T follicular helper cell (primary cell): ENCODE data around the gene SFRP5.
A peak's percentile ranks its signal among the peaks of the same experiment; 100 is the strongest.

Experiments used
- DNase-seq: peaks from one replicate; pipeline ENCODE4 v3.0.0-alpha.2; 2020; ENCODE audit warnings: low read depth
- total RNA-seq, 2 experiments: gene quantifications; one replicate each; lab custom pipeline; 2026; lab: John Stamatoyannopoulos, UW

Gene SFRP5
- 0 reads per million in 2 experiments for total RNA-seq

DNA sequence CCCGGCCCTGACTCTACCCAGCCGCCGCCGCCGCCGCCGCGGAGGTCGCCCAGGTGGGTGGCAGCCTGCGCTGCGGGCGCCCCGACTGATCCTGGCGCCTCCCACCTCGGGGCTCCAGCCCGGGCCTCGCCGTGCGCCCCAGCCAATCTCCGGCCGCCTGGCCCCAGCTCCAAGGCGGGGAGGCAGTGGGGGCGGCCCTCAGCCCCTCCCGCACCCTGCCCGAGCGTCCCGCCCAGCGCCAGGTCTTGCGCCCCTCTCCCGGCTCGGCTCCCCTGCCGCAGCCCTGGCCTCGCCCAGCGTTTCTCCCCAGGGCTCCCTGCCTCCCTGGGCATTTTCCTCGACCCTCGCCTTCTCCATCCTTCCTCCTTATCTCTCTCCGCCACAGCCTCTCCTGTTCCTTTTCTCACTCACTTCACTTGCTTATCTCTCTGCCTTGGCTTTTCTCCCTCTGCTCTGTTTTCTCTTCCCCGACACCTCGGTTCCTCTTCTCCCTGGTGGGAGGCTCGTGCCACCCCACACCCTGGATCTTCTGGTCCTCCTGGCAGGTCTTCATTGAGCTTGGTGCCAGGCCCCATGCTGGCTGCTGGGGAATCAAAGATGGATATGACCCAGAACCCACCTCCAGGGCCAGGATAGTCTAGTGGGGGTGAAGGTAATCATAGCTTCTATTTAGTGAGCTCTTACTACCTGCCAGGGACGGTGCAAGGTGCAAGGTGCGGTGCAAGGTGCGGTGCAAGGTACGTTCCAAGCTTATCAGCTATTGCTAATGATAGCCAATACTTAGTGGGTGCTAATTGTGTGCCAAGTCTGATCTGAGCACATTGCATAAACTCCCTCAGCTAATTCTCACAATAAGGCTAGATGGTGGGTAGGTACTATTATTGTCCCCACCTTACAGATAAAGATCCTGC, at the start of gene SFRP5:
Gene SFRP5 (minus strand): TSS at position 87 of the 911 bp plus-strand sequence. CDS start 166 bp downstream, outside the sequence.
- DNase-seq = no peak

DNA sequence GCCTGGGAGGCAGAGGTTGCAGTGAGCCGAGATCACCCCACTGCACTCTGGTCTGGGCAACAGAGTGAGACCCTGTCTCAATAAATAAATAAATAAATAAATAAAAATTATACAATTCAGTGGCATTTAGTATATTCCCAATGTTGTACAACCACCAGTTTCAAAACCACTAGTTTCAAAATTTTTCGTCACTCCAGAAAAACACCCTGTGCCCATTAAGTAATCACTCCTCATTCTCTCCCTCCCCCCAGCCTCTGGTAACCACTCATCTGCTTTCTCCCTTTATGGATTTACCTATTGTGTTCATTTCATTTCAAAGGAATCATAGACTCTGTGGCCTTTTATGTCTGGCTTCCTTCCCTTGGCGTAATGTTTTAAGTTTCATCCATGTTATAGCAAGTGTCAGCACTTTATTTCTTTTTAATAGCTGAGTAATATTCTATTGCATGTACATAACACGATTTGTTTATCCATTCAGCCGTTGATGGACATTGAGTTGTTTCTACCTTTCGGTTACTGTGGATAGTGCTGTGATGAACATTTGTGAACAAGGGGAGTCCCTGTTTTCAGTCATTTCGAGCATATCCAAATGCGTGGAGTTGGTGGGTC, 48.4 kb upstream of the SFRP5 start:
- DNase-seq = no peak

- no peak for DNase-seq
Observed at GRCh38 chr10:97818572-97818971, 46.8 kb upstream of the SFRP5 start.

DNA sequence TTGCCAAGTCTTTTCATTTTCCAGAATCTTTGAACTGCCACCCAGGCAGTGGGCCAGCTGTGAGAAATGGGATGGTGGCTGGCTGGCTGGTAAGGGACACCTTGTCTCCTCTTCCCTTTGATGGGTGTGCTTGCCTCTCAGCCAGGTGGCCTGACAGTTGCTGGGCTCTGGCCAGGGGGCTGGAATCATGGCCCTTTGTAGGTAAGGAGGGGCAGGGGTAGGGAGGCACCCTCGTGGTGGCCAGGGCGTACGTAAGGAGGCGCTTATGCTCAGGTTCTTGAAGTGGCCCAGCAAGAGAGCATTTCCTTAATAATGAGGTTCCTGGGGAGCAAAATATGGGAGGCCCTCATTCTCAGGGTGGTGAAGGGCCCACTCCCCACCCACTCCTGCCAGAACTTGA, 44.8 kb upstream of the SFRP5 start:
- no peak for DNase-seq

GRCh38 chr10:97814996-97815395, 43.2 kb upstream of the SFRP5 start:
- DNase-seq = no peak

DNA sequence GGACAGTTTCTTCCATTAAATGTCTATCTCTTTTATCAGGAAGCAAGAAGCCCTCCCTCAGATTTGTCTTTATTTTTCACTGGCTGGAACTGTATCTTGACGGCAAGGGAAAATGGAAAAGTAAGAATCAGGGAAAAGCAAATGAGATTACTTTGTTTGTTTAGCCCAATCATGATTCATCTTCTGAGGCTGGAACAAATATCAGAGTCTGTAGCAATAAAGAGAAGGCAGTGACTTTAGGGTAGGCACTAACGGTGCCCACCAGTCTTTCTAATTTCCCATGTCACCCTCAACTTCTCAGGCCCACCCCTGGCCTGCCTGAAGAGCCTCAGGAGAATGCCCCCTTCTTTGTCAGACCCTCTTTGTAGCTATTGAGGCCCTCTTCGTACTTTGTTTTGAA, 41.5 kb upstream of the SFRP5 start:
- no peak for DNase-seq

DNA sequence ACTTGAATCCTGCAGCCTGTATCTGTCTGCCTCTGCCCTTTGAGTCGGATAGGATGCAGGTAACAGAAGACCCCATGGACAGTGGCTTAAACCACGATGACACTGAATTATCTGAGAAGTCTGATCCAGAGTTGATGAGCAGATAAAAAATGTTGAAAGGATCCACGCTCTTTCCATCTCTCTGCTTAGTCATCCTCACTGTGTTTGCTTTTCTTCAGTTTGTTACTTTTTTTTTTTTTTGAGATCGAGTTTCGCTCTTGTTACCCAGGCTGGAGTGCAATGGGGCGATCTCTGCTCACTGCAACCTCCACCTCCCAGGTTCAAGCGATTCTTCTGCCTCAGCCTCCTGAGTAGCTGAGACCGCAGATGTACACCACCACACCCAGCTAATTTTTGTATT, 40.9 kb upstream of the SFRP5 start:
- DNase-seq = no peak

DNA sequence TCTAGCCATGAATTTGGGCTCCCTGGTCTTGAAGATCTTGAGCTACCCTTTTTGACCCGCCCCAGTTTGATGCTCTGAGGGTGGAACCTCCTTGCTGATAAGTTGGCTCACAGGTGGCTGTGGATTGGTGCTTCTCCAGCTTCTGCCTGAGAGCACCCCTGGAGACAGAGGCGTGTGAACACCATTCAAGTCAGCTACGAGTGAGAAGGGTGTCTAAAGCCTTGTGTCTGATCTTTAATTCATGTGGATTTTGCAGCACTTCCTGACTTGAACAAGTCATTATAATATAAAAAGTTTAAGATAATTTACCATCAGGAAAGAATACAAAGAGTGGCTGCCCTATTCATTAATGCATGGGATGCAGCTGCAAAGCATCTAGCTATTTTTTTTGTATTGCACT, 40.2 kb upstream of the SFRP5 start:
- DNase-seq = no peak

GRCh38 chr10:97810446-97810845, 38.6 kb upstream of the SFRP5 start:
- DNase-seq = no peak

DNA sequence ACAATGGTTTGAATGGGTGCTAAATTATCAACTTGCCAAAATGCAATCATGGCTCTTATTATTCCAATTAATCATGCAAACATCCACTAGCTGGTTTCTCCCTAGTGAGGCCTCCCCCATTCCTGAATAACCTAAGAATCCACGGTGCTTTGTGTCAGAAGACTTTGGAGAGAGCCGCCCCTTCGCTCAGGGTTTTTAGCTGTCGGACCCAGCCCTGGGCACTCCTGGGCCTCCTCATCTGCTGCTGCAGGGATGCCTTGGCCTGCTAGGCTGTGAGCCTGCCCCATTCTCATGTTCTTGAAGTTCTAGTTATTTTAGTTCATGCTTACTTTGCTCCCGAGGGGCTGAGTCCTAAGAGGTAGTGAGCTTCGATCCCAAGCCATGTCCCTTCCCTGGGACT, 34.1 kb upstream of the SFRP5 start:
- DNase-seq = no peak

DNA sequence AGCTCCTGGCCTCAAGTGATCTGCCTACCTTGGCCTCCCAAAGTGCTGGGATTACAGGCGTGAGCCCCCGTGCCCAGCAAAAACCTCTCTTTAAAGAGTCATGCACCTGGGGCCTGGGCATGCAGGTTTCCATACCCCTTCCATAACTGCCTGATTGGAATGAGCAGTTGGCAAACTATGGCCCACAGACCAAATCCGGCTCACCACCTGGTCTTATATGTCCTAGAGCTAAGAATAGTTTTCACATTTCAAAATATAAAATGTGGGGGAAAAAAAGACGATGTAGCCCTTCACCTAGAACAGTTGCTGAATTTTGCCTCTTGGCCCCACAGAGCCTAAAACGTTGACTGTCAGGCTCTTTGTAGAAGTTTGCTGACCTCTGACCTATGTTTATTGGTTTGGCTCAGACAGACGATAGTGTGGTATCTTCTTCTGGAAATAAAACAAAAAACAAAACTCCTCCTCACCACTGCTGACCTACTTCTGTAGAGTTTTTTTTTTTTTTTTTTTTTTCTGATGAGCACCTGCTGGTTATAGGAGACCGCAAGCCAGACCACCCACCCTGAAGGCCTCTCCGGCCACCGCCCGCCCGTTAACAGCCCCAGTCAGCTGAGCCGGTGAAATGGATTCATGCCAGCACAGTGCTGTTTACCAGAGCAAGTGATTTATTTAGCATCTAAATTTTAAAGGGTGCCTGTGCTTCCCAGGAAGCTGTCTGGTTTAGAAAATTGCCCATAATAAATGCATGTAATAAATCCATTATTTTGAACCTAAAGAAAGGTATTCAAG, 33.5 kb upstream of the SFRP5 start:
- DNase-seq = no peak

DNA sequence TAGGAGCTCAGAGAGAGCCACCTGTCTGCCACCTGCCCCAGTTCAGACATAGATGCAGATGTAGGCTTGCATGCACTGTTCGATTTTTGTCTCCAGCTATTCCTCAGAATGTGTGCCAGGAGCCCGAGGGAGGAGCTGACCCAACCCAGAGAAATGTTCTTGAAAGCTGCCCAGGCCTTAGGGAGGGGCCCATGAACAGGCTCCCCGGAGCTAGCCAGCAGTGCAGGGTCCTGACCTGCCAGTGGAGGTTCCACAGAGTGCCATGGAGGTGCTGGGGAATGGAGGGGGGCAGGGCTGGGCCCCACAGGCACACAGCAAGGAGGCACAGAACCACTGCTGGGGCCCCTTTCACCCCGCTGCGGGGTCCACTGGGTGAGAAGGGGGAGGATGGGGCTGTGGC, 29.6 kb upstream of the SFRP5 start:
- no peak for DNase-seq

- DNase-seq = no peak
Observed at GRCh38 chr10:97800474-97800873, 28.7 kb upstream of the SFRP5 start.

DNA sequence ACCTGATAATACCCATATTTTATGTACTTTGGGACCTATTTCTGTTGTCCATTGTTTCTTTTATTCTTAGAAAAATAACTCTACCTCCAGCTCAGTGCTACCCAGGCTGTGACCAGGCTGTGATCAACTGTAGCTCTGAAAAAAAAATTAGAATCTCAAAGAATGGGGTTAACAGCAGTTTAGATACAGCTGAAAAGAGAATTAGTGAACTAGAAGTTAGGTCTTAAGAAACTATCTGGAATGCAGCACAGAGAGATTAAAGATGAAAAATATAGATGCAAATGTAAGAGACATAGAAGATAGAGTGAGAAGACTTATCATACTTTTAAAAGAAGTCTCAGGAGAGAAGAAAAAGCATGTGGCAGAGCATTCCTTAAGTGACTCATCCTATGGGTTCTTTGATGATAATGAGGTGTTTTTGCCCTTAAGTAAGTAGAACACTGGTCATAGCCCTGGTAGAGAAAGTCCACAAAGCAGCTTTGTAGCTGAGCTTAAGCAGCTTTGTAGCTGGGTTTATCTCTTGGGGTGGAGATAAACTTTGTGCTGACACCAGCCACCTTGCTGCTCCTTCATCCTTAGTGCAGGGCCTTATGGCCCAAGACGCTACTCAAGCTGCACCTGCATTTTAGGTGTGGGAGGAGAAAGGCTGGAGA, 27.3 kb upstream of the SFRP5 start:
- DNase-seq = no peak

- DNase-seq = no peak
Observed at GRCh38 chr10:97796651-97797050, 24.9 kb upstream of the SFRP5 start.

DNA sequence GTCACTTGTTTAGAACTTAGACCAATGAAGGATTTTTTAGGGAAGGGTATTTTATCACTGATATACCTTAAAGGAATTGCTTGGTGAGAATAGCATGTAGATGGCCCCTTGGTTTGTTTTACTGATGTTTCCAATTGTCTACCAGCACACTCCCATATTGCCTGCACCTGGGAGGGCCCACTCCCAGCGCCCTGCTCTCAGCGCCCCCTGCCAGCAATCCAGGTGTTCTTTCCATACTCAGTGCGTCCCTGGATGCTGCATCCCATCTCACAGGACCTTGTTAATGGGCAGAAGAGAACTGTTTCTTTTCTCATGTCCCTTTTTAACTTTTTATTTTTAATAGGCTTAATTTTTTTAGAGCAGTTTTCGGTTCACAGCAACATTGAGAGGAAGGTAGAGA, 24.1 kb upstream of the SFRP5 start:
- DNase-seq = no peak

DNA sequence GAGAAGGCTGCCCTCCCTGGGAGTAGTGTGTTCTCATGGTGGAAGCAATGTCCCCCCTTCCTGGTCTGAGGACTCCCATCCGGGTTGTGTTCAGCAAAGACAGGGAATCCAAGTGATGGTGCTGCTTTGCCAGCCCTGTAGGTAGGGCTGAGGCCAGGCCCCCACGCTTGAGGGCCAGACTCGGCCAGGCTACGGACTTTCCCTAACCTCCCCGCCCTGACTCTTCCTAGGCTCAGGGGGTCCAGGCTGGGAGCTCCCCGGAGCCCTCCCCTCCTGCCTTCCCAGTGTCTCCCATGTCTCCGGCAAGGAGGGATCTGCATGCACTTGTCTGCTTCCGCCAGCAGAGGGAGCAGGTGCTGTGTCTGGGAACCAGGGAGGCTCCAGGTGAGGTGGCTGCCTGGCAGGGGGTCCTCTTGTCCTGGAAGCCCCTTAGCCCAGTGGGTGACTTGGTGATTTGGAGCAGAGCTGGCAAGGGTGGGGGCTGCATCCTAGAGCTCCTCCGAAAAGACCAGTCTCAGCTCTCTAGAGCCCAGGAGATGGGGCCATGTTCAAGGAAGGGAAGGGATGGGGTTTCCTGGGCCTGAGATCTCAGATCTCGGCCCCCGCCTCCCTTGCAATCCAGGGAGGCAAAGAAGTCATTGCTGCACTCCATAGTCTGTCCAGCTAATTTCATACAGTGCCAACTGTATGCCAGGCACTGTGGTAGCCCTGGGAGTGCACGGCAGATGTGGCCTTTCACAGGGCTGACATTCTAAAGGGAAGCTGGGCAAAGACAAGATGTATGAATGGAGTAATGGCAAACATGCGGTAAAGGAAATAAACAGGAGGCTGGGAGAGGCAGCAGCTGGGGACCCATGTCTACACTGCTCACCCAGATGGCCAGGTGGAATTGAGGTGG, 20.3 kb upstream of the SFRP5 start:
- peak; percentile 61 for DNase-seq

- no peak for DNase-seq
Observed at GRCh38 chr10:97789770-97790397, 18.1 kb upstream of the SFRP5 start.

DNA sequence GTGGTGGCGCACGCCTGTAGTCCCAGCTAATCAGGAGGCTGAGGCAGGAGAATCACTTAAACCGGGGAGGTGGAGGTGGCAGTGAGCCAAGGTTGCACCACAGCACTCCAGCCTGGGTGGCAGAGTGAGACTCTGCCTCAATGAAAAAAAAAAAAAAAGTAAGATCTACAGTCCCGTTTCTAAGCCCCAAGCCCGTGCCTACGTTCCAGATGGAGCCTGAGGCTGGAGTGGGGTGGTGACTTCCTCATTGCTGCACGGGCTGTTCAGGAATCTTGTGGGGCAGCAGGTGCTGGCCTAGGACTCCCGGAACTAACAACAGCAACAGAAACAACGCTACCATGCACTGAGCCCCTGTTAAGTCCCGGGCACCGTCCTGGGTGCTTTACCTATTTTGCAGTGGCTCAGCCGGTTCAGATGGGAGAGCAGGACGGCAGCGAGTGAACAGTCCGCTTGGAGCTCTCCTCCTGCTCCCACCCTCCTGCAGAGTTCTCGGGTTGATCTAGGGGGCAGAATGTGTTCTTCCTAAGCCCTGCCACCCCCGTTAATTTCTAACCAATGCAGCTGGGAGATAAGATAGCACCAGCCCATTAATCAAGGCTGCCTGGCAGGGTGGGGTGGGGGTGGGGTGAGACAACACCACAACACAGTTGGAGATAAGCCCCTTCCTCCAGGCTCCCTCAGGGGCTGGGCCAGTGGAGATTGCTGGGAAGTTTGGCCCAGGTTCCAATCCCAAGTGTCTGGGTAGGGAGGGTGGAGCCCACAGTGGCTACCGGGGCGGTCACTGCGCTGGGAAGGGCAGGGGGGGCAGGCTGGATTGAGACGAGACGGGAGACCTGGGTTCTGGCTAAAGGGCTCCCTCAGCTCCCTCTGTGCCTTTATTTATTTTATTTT, 17.0 kb upstream of the SFRP5 start:
- DNase-seq = no peak

DNA sequence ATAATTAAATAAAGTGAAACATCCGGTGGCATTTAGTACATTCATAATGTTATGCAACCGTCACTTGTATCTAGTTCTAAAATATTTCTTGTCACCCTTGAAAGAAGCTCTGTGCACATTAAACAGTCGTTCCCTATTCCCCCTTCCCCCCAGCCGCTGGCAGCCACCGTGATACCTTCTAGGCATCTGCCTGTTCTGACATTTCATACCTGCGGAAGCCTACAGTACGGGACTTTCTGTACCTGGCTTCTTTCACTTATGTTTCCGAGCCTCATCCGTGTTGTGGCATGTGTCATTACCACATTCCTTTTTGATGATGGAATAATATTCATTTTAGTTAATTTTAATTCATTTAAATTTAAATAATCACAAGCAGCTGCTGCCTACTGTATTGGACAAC, 13.9 kb upstream of the SFRP5 start:
- no peak for DNase-seq
